B cell (primary cell): ENCODE measurements around the gene BOC.

Source experiments
- EZH2 ChIP-seq: IDR thresholded peaks from 2 replicates; pipeline ENCODE4 v1.6.1; 2012; ENCODE audit warnings: borderline replicate concordance, low read depth, mild to moderate bottlenecking, moderate library complexity, low read length; ENCODE audit not compliant: insufficient read depth, poor library complexity, severe bottlenecking
- TF ChIP-seq, protein P1 (sequence below): fragments of 200-600 bp; IDR thresholded peaks from one replicate; pipeline ENCODE4 v1.8.0; 2022; ENCODE audit warnings: antibody characterized with exemption, mild to moderate bottlenecking

DNA sequence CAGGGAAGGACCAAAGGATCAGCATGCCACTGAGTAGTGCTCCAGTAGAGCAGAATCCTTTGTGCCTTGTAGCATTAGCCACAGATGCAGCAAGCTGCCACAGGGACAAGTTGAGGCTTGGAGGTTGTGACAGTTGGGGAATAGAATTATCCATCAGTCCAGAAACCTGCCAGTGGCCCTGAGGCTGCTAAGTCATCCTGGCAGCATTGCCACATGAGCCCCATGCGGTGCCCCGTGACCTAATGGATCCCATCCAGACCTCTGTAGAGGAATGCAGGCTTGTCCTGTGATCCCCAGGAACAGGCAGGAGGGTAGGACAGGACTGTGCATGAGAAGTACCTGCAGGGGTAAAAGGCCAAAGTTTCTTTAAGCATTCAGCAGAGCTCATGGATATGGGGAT lies 51.7 kb downstream of the BOC start:
- TF ChIP-seq EZH2 = no peak
- TF ChIP-seq, protein P1, sequence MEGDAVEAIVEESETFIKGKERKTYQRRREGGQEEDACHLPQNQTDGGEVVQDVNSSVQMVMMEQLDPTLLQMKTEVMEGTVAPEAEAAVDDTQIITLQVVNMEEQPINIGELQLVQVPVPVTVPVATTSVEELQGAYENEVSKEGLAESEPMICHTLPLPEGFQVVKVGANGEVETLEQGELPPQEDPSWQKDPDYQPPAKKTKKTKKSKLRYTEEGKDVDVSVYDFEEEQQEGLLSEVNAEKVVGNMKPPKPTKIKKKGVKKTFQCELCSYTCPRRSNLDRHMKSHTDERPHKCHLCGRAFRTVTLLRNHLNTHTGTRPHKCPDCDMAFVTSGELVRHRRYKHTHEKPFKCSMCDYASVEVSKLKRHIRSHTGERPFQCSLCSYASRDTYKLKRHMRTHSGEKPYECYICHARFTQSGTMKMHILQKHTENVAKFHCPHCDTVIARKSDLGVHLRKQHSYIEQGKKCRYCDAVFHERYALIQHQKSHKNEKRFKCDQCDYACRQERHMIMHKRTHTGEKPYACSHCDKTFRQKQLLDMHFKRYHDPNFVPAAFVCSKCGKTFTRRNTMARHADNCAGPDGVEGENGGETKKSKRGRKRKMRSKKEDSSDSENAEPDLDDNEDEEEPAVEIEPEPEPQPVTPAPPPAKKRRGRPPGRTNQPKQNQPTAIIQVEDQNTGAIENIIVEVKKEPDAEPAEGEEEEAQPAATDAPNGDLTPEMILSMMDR = no peak
